ENCODE data around the gene FAM120AOS.

Gene FAM120AOS

DNA sequence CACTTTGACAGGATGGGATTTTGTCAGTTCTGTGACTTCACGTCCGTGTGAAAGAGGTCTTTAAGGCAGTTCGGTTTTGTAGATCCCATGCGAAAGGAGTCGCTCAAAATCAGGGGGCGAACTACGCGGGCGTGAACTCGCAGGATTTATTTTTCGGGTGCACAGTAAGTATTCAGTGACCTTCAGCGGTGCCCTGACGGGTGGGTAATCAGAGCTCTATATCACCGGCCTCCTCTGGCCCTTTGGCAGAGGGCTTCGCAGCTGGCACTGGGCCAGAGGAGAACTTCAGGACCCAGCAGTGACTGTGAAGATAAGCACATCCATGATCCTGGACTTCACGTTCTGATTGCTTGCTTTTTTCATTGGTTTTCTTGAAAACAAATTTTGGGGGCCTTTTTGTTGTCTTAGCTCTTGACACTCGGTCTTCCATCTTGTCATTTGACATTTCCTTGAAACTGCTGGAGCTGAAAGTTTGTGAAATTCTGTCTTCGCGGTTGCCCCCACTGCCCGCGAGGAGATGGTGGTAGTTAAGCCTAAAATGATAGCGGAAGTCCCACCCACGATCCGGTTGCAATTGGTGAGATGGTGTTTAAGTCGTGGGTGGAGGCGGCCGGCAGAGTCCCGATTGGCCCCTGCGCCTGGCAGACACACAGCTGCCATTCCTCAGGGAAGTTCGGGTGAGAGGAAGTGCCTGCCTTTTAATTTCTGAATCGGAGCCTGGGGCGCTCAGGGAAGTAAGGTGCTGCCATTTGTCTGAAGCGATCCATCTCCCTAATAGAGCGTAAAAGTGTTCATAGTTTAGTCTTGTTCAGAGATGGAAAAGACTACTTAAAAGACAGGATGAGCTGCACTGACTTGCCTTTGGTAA lies at the start of gene FAM120AOS:
FAM120AOS (minus strand) TSS at position 535 of the 868 bp plus-strand sequence. CDS start 872 bp downstream, outside the sequence.
- peak; percentile 66 for DNase-seq

DNA sequence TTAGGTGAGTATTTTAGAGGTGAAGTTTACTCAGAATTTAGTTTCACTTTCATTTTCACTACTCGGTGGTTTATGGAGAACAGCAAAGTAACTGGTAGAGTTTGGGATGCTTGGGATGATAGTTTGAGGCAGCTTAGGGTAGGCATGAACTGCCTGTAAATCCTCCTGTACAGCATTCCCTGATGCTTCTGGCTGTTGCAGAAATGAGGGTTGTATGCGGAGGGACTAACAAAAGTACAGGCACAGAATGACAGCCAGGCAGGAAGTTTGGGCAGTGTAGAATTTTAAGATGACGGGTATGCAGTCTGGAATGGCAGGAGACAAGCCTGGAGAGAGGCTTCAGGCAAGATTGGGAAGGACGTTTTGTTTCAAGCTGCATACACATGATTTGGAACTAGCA lies 48.0 kb upstream of the FAM120AOS start:
- no peak for DNase-seq

DNA sequence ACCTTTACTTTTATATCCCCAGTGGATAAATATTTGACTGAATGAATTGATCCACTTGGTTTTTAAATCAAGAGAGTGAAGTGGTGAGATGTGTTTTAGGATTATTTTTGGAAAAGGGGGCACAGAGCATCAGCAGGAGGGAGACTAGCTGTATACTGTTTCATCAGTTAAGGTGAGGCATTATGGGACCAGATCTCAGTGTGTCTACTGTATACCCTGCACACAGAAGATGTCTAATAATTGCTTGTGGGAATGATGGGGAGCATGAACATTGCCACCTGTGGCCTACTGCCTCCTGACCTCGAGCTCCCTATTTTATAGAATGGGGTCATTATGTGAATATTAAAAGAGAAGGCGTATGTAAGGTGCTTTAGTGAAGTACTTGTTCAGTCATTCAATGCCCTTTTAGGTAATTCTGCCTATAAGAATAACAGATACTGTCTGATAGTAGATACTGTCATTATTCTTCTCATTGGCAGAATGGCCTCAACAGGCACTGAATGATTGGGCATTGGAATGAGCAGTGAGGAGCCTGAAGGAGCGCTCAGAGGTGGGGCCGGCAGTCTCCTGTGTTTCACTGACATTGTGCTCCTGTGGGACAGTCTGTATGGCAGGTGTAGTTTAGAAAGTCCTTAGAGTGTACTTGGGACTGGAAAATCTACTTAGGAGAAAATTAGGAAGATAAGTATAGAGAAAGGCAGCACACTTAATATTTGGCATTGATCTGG lies 47.4 kb upstream of the FAM120AOS start:
- no peak for DNase-seq

- no peak for DNase-seq
Observed at GRCh38 chr9:93496285-93496684, 42.9 kb upstream of the FAM120AOS start.

DNA sequence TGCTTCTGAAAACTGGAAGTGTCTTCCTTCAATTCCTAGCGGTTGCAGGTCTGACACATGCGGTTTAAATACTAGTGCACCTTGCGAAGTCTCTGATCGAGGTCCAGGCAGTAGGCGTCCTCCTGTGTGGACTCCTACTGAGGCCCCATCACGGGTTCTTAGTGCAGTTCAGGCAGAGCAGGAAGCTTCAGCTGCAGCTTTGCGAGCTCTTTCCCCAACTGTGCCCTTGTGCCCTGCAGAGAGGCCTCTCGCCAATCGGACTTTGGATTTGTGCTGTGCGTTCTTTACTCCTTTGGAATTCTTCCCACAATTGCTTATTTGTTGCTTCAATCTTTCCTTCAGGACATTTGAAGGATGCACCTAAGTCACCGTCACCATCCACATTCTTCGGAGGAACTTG lies 40.6 kb upstream of the FAM120AOS start:
- no peak for DNase-seq

DNA sequence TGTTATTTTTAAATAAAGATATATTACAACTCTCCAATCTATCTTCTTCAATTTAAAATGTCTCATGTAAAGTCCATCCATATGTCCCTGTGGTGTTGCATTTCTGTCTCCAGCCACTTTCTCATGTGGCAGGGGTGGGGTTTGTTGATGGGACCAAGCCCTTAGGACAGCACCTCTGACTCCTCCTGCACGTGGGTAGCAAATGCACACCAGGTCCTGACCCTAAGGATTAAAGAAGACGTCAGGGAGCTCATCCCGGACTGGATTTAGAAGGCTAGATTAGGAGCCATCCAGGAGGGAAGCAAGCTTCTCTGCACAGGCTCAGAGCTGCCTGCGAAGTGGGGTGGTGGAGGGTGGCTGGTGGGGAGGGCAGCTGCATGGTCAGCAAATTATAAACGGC lies 38.9 kb upstream of the FAM120AOS start:
- no peak for DNase-seq

DNA sequence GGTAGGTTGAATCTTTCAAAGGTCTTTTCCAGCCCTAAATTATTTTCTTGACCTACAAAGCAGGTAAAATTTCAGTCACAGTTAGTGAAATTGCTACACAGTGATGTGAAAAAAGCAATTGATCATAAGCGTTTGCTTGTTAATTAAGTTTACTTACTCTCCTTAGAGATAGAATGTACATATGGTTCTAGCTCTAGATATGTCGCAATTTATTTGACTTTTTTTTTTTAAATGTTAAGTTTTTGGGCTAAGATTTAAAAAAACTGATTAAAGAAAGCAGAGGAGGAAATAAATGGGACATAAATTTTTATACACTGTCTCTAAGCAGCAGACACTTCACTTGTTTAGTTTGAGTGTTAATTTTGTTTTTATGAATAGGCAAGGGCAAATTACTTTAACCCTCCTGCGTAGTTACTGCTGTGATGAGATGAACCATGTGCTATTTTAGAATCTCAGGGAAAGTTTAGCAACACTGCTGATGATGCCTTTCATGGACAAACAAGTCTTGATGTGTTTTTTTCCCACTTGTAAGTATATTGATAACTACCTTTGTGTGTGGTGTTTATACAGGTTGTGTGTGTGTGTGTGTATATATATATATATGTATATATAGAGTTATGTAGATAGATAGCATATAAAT lies 38.3 kb upstream of the FAM120AOS start:
- no peak for DNase-seq

GRCh38 chr9:93488244-93488643 lies 34.9 kb upstream of the FAM120AOS start:
- no peak for DNase-seq

- no peak for DNase-seq
Observed at GRCh38 chr9:93486268-93486667, 32.9 kb upstream of the FAM120AOS start.

GRCh38 chr9:93483497-93483896 lies 30.1 kb upstream of the FAM120AOS start:
- no peak for DNase-seq

GRCh38 chr9:93480728-93481324 lies 27.4 kb upstream of the FAM120AOS start:
- no peak for DNase-seq

GRCh38 chr9:93480262-93480661 lies 26.9 kb upstream of the FAM120AOS start:
- DNase-seq = no peak

- DNase-seq = no peak
Observed at GRCh38 chr9:93479726-93480125, 26.3 kb upstream of the FAM120AOS start.

DNA sequence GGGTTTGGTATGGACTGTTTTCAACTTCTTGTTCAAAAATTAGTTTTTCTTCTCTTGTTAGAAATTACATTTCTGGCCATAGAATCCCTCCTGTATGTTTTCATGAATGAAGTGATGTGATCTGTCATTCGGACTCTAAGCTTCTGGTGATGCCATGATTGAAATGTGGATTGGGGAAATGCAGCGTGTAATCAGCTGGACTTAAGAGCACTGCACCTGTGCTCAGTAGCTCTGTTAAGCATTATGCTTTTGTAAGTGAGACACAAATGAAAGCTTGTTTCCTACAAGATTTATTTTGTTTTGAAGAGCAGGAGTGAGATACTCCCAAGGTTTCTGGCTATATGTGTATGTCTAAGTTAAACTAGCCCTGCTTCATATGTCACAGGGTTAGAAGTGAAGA lies 24.0 kb upstream of the FAM120AOS start:
- DNase-seq = no peak

GRCh38 chr9:93476924-93477323 lies 23.5 kb upstream of the FAM120AOS start:
- no peak for DNase-seq

DNA sequence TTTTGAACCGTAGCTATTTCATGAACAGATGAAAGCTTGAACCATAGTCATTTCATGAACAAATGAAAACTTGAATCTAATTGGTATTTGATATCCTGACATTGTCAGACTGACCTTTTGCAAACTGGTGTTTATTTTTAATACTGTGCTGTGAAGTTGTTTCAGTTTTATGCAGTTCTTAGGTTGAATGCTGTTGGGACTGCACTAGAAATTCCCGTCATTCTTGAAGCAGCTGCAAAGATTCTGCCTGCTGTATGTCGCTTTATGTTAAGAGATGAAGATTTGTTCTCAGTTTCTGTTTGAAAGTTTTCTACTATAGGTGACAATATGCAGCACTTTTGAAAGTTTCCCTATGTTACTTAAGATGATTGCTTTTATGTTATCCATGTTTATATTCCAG lies 22.5 kb upstream of the FAM120AOS start:
- no peak for DNase-seq

DNA sequence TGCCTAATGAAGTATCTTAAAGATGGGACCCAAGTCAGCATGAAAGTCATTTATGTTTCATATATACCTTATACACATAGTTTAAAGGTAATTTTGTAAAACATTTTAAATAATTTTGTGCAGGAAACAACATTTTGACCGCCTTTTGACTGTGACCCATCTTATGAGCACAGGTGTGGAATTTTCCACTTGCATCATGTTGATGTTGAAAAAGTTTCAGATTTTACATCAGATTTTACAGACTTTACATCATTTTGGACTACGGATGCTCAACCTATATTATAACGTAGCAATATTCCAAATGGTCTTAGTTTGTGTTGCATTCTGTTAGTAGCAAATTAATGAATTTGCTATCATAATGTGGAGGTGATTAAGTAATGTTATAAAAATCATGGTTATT lies 21.7 kb upstream of the FAM120AOS start:
- DNase-seq = no peak

GRCh38 chr9:93473411-93473810 lies 20.0 kb upstream of the FAM120AOS start:
- DNase-seq = no peak

DNA sequence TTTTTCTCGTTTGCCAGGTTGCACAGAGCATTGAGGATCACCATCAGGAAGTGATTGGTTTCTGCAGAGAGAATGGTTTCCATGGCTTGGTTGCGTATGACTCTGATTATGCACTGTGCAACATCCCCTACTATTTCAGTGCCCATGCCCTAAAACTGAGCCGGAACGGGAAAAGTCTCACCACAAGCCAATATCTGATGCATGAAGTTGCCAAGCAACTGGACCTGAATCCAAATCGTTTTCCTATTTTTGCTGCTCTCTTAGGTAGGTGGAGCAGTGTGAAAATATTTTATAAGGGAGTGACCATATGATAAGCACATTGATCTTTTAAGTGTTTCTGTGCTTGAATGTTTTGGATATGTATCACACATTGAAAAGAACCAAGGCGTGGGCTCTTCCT lies 17.7 kb upstream of the FAM120AOS start:
- DNase-seq = no peak

DNA sequence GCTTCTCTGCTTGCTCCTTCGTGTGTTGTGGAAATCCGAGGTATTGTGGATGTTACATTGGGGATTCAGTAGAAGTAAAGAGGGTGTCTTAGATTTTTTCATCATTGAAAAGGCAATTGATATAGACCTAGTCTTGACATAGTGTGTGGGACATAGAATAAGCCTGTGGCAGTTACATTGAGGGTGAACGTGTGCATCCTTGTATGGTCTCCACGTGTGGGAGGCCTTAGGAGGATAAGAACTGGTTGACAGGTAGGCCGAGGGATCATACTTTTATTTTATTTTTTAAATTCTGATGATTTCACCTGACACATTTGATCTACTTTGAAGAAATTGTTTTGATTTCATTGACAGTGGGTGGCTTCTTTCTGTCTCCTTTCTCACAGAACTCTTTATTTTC lies 17.0 kb upstream of the FAM120AOS start:
- DNase-seq = no peak

GRCh38 chr9:93468763-93469456 lies 15.5 kb upstream of the FAM120AOS start:
- DNase-seq = no peak

GRCh38 chr9:93467462-93467861 lies 14.1 kb upstream of the FAM120AOS start:
- DNase-seq = no peak

GRCh38 chr9:93467062-93467416 lies 13.7 kb upstream of the FAM120AOS start:
- DNase-seq = no peak
